GM19372 (cell line): Measurements from ENCODE around the gene RAD51B.

Experiments
- ATAC-seq: cut with Tn5 transposase; IDR thresholded peaks from one replicate; pipeline ENCODE4 v1.9.1; 2021; ENCODE audit warnings: mild to moderate bottlenecking, low read depth, moderate library complexity; ENCODE audit not compliant: unreplicated experiment

Gene RAD51B

GRCh38 chr14:68341411-68342212 is 522.0 kb downstream of the RAD51B start:
- ATAC-seq = peak; percentile 67

- ATAC-seq = no peak
Measured at GRCh38 chr14:68342216-68342763, 522.7 kb downstream of the RAD51B start.

DNA sequence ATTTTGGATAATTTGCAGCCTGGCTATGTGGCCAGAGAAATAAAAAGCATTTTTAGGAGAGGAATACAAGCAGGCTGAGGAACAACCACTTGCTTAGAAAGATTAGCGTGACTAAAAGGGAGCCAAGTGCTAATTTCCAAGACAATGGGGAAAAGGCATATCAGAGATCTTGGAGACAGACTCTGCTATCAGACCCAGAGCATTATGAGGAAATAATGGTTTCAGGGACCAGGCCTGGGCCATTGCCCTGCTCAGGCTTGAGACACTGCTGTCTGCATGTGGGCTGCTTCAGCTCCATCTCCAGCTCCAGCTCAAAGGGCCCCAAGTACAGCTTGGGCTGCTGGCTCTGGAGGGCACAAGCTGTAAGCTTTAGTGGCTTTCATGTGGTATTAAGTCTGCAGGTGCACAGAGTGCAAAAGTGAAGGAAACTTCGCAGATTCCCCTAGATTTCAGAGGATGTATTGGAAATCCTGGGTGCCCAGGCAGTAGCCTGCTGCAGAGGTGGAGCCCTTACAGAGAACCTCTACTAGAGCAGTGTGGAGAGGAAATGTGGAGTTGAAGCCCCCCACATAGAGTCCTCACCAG is 524.0 kb downstream of the RAD51B start:
- no peak for ATAC-seq

DNA sequence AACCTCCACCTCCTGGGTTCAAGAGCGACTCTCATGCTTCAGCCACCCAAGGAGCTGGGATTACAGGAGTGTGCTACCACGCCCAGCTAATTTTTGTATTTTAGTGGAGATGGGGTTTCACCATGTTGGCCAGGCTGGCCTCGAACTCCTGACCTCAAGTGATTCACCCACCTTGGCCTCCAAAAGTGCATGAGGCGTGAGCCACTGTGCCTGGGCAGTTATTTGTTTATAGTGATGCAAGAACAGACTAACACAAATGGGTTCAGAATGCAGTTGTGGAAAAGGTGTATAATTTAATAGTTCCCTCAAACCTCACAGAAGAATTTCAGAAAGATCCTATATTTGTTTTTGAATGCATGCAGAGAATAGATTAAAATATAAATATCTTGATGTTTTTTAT is 526.2 kb downstream of the RAD51B start:
- no peak for ATAC-seq

DNA sequence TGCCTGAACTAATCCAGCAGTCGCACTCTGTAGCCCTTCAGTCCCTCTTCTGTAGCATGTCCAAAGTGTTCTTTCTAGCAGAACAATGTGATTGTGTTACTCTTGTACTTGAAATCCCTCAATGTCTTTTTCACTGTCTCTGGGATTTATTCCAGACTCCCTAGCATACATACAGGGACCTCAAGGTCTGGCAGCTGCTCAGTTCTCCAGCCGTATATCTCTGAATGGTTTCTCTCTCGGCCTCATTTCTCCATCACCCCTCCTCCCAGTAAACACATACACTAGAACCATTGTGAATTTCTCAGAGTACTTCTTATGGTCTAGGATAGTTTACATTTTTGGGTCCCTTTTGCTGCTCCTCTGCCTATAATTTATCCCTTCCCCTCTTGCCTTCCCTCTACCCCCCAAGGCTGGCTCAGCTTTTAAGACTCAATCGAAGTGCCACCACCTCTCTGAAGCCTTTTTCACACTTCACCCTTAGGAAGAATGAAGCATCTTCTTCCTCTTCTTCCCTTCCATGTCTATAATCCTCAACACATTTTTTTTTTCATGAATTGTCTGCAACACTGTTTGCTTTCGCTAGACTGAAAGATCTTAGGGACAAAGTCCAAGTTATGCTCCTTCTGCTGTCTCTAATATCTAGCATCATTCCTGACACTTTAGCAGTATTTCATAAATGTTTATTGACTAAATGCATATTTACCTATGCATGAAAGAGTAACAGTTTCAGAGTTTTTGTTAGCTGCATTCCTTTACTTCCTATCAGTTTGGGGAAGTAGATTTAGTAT is 527.2 kb downstream of the RAD51B start:
- ATAC-seq = no peak

- no peak for ATAC-seq
Measured at GRCh38 chr14:68349900-68350629, 530.5 kb downstream of the RAD51B start.

- ATAC-seq = no peak
Measured at GRCh38 chr14:68355415-68355814, 535.8 kb downstream of the RAD51B start.

DNA sequence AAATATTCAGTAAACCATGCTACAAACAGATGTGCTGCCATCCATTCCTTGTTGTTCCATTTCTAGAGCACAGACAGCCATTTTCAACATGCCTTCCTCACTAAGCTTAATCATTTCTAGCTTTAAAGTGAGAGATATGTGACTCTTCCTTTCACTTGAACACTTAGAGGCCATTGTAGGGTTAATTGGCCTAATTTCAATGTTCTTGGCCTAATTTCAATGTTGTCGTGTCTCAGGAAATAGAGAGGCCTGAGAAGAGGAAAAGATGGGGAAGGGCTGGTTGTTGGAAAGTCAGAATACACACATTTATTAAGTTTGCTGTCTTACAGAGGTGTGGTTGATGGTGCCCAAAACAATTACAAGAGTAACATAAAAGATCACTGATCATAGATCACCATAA is 538.2 kb downstream of the RAD51B start:
- ATAC-seq = no peak

DNA sequence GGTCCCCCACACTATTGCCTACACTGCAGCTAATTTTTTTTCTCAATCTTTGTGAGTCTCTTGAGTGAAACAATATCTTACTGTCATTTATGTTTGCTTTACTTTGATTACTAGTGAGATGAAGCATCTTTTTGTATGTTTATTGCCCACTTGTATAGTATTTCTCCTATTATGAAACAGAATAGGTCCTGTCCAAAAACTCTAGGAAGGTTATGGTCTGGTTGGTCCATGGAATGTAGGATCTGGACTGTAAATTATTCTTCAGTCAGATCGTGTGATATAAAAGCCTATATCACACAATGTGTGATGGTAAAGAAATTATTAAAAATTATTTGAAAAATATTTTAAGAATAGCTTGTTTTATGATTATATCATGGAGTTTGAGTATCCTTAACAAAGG is 538.9 kb downstream of the RAD51B start:
- ATAC-seq = no peak

- ATAC-seq = no peak
Measured at GRCh38 chr14:68359022-68359836, 539.6 kb downstream of the RAD51B start.

DNA sequence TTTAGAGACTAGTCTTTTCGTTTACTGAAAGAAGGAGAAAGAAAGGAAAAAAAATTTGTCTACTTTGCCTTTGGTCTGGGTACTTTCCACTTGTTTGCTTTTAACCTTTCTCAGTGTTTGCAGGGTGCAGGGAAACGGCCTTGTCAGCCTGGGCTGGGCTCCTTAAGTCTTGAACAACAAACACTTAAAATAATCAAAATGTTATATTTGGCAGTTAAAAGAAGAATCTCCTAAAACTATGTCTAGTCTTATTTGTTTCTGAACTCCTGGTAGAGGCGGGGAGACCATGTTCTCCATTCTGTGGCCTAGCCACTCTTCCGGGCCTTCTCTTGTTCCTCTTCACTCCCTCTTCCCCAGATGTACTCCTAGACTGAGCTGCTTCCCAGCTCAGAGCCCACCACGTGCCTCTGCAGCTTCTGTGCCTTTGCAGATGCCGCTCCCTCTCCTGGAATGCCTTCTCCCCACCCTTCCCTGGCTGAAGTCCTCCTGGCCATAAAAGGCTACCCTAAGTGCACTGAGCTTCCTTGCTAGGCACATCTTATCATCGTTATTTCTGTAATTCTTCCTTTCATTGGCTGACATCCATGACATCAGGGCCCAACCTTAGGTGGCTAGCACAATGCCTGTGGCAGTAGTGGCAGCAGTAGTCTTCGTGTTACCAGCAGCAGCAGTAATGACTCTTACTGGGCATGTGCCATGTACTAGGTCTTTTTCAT is 540.4 kb downstream of the RAD51B start:
- ATAC-seq = no peak

GRCh38 chr14:68361231-68361630 is 541.7 kb downstream of the RAD51B start:
- ATAC-seq = no peak

- ATAC-seq = no peak
Measured at GRCh38 chr14:68362846-68363245, 543.3 kb downstream of the RAD51B start.

GRCh38 chr14:68363466-68363842 is 543.9 kb downstream of the RAD51B start:
- no peak for ATAC-seq

DNA sequence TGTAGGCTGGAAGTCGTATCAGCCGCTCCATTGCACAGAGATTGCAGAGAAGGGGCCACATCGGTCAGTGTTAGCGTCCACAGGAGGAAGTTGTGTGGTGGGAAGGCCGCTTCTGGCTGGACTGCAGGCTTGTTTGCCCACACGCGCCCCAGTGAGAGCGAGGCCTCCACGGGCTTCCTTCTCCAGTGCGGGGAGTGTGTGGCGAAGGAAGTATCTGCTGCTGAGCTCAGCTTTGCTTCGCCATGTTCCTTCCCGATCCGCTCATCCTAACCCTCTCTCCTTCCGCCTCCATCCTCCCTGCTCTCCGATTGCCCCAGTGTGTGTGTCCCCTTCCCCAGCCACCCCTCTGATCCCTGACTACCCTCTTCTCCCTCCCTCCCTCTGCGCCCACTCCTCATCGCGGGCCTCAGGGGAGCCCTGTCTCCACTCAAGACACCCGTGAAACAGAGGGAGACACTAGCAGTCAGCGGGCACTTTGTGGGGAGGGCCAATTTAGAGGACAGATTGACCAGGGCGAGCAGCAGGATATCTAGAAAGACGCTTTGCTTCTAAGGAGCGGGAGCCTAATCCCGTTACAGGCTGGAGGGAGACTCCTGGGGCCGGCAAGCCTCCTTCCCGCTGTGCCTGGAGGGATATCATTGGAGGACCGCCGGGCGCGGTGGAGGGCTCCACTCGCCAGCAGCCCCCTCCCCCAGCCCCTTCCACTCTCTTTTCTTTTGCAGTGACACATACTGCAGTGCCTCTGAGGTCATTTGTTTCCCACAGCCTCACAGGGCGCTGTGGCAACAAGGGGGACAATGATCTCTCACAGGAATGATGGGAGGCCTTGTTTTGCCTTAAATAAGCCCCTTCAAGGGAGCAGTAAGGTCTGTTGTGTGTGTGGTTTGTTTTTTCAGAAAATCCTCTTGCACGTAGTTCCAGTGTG is 544.5 kb downstream of the RAD51B start:
- ATAC-seq = no peak

DNA sequence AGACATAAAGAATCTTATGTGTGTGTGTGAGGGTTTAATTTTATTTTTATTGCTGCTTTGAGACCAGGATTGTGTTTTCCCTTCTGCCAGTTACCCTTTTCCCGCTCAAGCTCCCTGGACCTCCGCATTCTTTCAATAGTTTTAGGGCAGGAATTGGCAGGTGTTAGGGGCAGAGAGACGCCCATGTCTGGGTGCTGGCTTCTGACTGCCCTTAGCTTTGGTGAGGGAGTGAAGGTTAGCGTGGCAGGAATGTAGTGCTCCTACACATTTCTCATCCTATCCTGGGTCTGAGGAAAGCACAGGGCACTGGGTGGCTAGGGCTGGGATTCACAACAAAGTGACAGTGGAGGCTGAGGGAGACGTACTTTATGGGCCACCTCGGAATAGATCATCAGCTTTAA is 545.2 kb downstream of the RAD51B start:
- ATAC-seq = no peak

DNA sequence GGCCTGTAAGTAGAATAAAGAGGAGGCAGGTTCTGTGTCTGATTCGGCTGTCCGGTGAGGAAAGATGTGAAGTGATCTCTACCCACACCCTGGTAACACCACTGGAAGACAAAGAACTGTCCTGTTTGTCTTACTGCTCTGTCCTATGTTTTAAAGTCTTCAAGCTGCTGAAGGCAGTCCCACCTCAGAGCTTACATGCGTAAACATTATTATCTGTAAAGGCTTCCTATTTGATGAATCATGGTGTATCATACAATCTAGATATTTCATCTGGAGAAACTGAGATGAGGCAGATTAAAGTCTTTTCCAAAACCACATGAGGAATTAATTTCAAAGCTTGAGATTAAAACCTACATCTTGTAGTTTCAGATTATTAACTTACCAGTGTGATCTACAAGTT is 545.6 kb downstream of the RAD51B start:
- no peak for ATAC-seq

DNA sequence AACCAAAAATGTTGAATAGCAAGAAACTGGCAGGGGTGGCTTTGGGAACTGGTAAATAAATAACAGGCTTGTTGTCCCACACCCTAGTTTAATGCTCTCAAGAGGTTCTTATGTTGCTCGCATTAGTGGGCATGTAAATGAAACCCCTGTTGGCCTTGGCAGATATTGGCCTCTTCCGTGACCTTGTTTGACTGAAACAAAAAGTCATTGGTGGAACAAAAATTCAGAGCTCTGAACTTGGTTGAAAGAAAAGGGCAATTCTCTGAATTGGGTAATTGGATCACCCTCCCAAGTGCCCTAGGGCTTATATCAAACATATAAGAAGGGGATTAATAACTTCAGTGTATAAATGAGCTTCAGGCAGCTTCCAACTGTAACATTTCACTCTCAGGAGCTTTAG is 547.1 kb downstream of the RAD51B start:
- ATAC-seq = no peak
